ENCODE results near the gene MSRB2. TPM values are rescaled to one million over a fixed set of nuclear protein-coding genes. Genes with fewer than 3 reads are reported as not detected.

The MSRB2 gene
- total RNA-seq, 2 experiments from 2014 or later = 7.8 to 9.7 TPM

DNA sequence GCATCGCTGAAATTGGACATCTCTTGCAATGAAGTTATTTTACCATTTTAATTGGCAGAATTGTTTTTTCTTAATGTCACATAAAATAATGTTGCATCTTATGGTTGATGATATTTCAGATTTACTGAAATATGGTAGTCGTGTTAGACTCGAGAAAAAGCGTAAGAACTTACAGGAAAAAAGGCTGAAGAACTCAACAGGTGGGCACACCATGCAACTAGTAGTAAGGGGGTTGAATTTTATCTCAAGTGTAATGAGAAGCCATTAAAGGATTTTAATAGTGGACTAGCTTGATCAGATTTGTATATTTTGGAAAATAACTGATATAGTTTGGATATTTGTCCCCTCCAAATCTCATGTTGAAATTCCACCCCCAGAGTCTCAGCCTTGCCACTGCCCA, 41.1 kb downstream of the MSRB2 start:
- no peak overlapping the region for H3K27ac Mint-ChIP-seq
- H3K4me3 Mint-ChIP-seq = no peak overlapping the region
- peaks cover 16% of the 10 kb centered on the region for H3K27me3 Mint-ChIP-seq (ENCODE audit: low read depth)
- ATAC-seq (no peak), DNase-seq (no peak)
- ChIA-PET POLR2A (no interaction called here), CTCF (interaction anchor here (1.3 kb wide), 1 partner anchor 22 kb away, joined by 3 read pairs; no protein-coding TSS in a partner anchor)
- no peaks in the 10 kb centered on the region for H3K36me3 Mint-ChIP-seq (ENCODE audit: low read depth)
- H3K9me3 Mint-ChIP-seq (ENCODE audit: insufficient read depth) = no peaks in the 10 kb centered on the region
- H3K4me1 Mint-ChIP-seq (ENCODE audit: low read depth) = no peaks in the 10 kb centered on the region

DNA sequence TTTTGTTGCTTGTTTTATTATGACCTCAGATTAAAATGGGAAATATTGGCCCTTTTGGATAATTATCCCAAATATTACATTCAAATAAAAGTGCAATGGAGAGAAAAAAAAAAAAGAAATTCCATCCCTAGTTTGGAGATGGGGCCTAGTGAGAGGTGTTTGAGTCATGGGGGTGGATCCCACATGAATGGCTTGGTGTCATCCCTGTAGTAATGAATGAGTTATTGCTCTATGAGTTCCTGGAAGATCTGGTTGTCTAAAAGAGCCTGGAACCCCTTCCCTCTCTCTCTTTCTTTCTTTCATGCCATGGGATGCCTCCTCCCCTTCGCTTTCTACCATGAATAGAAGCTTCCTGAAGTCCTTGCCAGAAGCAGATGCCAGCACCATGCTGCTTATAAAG, 44.3 kb downstream of the MSRB2 start:
- H3K36me3 Mint-ChIP-seq (ENCODE audit: low read depth) = no peaks in the 10 kb centered on the region
- POLR2A ChIA-PET = no interaction called here
- CTCF ChIA-PET = no interaction called here
- no peak overlapping the region for H3K4me3 Mint-ChIP-seq
- no peaks in the 10 kb centered on the region for H3K9me3 Mint-ChIP-seq (ENCODE audit: insufficient read depth)
- no peaks in the 10 kb centered on the region for H3K4me1 Mint-ChIP-seq (ENCODE audit: low read depth)
- H3K27me3 Mint-ChIP-seq (ENCODE audit: low read depth) = peaks cover 20% of the 10 kb centered on the region
- no peak overlapping the region for H3K27ac Mint-ChIP-seq
- no peak for ATAC-seq
- DNase-seq = no peak

DNA sequence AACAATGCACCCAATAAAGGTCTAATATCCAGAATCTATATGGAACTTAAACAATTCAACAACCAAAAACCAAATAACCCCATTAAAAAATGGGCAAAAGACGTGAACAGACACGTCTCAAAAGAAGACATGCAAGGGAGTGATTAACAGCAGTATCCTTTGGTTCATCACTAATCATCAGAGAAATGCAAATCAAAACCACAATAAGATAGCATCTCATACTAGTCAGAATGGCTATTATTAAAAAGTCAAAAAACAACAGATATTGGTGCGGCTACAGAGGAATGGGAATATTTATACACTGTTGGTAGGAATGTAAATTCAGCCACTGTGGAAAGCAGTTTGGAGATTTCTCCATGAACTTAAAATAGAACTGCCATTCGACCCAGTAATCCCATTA, 46.6 kb downstream of the MSRB2 start:
- Mint-ChIP-seq H3K27me3 (ENCODE audit: low read depth) (peaks cover 23% of the 10 kb centered on the region), H3K27ac (no peak overlapping the region), H3K4me1 (ENCODE audit: low read depth) (no peaks in the 10 kb centered on the region), H3K9me3 (ENCODE audit: insufficient read depth) (no peaks in the 10 kb centered on the region), H3K4me3 (no peak overlapping the region), H3K36me3 (ENCODE audit: low read depth) (no peaks in the 10 kb centered on the region)
- ChIA-PET POLR2A (no interaction called here), CTCF (no interaction called here)
- ATAC-seq = no peak
- DNase-seq = no peak

DNA sequence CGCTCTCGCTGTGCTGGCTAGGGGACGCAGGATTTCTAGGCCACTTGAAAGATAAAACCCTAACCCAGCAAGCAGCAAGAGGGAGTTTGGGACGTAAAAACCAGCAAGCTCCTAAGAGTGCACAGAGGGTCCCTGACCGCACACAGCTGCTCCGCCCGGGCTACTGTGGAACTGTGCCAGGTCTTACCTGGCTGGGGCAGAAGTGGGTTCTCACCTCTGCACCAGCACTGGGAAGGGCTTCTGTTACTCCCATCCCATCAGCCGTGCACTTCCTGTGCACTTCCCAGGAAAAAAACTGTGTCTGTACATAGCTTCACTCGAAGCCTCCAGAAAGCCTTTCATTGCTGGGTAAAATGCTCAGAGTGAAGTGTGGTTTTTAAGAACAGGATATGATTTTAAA, 50.9 kb downstream of the MSRB2 start:
- no peaks in the 10 kb centered on the region for H3K4me1 Mint-ChIP-seq (ENCODE audit: low read depth)
- no peaks in the 10 kb centered on the region for H3K36me3 Mint-ChIP-seq (ENCODE audit: low read depth)
- ATAC-seq (no peak), DNase-seq (no peak)
- H3K27me3 Mint-ChIP-seq (ENCODE audit: low read depth) = peaks cover 9% of the 10 kb centered on the region
- ChIA-PET CTCF (interaction anchor here (2.0 kb wide), 1 partner anchor 12 kb away, joined by 5 read pairs; no protein-coding TSS in a partner anchor), POLR2A (no interaction called here)
- no peak overlapping the region for H3K27ac Mint-ChIP-seq
- no peaks in the 10 kb centered on the region for H3K9me3 Mint-ChIP-seq (ENCODE audit: insufficient read depth)
- H3K4me3 Mint-ChIP-seq = no peak overlapping the region

DNA sequence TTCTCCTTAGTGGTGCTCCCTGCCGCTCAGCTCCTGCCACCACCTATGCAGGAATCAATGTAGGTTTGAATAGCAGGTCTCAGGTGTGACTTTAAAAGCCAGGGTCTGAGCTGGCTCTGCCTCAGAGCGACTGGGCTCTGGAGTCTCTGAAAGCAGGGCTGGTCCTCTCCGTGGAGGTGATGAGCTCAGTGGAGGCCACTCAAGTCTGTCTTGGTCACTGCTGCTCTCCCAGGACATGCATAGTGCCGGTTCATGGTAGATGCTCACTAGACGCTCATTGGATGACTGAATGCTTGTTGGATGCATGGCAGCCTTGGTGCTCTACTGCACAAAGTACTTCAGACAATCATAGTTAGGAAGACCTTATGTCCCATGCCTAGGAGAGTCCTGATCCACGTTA, 51.7 kb downstream of the MSRB2 start:
- Mint-ChIP-seq H3K4me3 (no peak overlapping the region), H3K27me3 (ENCODE audit: low read depth) (peaks cover 5% of the 10 kb centered on the region), H3K27ac (no peak overlapping the region), H3K9me3 (ENCODE audit: insufficient read depth) (no peaks in the 10 kb centered on the region), H3K4me1 (ENCODE audit: low read depth) (no peaks in the 10 kb centered on the region), H3K36me3 (ENCODE audit: low read depth) (no peaks in the 10 kb centered on the region)
- POLR2A ChIA-PET = no interaction called here
- CTCF ChIA-PET = interaction anchor here (2.0 kb wide), 1 partner anchor 11 kb away, joined by 5 read pairs; no protein-coding TSS in a partner anchor
- DNase-seq = no peak
- ATAC-seq = no peak

DNA sequence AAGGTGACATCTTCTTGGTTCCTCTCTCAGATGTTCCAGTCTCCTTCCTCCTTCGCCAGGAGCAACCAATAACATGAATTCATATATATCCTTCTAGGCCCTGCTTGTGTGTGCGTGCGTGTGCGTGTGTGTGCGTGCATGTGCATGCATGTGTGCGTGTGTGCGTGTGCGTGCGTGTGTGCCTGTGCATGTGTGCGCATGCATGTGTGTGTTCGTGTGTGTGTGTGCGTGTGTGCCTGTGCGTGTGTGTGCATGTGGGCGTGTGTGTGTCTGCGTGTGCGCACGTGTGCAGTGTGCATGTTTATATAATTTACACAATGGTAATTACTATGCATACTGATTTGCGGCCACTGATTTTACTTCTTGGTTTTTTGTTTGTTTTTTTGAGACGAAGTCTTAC, 52.8 kb downstream of the MSRB2 start:
- ATAC-seq (no peak), DNase-seq (no peak)
- Mint-ChIP-seq H3K9me3 (ENCODE audit: insufficient read depth) (no peaks in the 10 kb centered on the region), H3K36me3 (ENCODE audit: low read depth) (no peaks in the 10 kb centered on the region), H3K4me1 (ENCODE audit: low read depth) (no peaks in the 10 kb centered on the region), H3K27me3 (ENCODE audit: low read depth) (peaks cover 3% of the 10 kb centered on the region), H3K4me3 (no peak overlapping the region), H3K27ac (no peak overlapping the region)
- POLR2A ChIA-PET = no interaction called here
- CTCF ChIA-PET = no interaction called here

DNA sequence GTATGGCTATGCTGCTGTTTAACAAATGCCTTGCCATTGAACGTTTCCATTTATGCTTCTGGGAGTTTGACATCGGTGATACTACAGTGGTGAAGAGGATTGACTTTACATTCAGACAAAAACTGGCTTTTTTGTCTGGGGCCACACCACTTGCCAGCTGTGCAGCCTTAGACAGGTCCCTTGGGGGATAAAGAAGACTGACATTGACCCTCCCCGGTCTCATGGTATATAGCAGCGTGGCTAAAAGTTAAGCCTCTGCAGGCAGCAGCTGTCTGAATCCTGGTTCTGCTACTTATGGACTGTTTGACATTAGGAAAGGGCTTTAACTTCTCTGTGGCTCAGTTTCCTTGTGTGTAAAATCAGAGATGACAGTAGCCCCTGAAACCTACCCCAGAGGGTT, 54.7 kb downstream of the MSRB2 start:
- H3K4me1 Mint-ChIP-seq (ENCODE audit: low read depth) = no peaks in the 10 kb centered on the region
- ChIA-PET CTCF (no interaction called here), POLR2A (no interaction called here)
- ATAC-seq = no peak
- no peak for DNase-seq
- peaks cover 4% of the 10 kb centered on the region for H3K27me3 Mint-ChIP-seq (ENCODE audit: low read depth)
- H3K27ac Mint-ChIP-seq = no peak overlapping the region
- no peaks in the 10 kb centered on the region for H3K36me3 Mint-ChIP-seq (ENCODE audit: low read depth)
- H3K4me3 Mint-ChIP-seq = no peak overlapping the region
- H3K9me3 Mint-ChIP-seq (ENCODE audit: insufficient read depth) = no peaks in the 10 kb centered on the region

DNA sequence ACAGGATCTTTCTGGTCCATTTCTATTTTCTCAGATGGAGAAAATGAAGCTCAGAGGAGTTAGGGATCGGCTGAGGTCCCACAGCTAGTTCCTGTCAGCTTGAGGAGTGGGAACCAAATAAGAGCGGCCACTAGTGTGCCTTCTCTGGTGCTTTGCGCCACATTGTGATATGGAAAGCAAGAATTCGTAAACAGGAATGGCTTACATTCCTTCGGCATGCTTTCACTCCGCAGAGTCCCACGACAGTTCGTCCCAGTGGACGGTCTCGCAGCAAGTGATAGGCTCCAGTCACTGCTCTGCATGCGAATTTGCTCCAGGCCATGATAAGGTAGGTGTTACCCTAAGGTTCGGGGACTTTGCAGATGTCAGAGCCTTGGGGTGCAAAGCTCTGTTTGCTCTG, 55.2 kb downstream of the MSRB2 start:
- no peak for DNase-seq
- Mint-ChIP-seq H3K27me3 (ENCODE audit: low read depth) (peaks cover 6% of the 10 kb centered on the region), H3K27ac (no peak overlapping the region), H3K9me3 (ENCODE audit: insufficient read depth) (no peaks in the 10 kb centered on the region), H3K4me1 (ENCODE audit: low read depth) (no peaks in the 10 kb centered on the region), H3K36me3 (ENCODE audit: low read depth) (no peaks in the 10 kb centered on the region), H3K4me3 (no peak overlapping the region)
- no peak for ATAC-seq
- ChIA-PET POLR2A (no interaction called here), CTCF (no interaction called here)

DNA sequence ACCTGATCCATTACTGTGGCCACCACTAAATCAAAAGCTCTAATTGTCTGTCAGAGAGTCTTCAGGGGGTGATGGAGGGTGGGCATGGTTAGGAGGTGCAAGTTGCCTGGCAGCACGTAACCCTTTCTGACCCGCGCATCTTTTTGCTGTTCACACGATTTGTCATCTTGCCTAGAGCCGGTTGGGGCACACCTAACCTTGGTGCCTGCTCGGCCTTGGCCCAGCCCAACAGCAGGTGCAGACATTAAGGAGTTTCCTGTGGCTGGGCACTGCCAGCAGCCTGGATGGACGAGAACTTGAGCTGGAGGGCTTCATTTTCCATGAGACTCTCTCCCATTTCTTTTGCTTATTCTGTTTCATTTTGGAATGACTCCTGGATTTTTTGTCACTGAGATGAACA, 55.7 kb downstream of the MSRB2 start:
- CTCF ChIA-PET = no interaction called here
- no peaks in the 10 kb centered on the region for H3K36me3 Mint-ChIP-seq (ENCODE audit: low read depth)
- no peak overlapping the region for H3K4me3 Mint-ChIP-seq
- ATAC-seq (no peak), DNase-seq (no peak)
- H3K27ac Mint-ChIP-seq = no peak overlapping the region
- H3K9me3 Mint-ChIP-seq (ENCODE audit: insufficient read depth) = no peaks in the 10 kb centered on the region
- POLR2A ChIA-PET = no interaction called here
- H3K4me1 Mint-ChIP-seq (ENCODE audit: low read depth) = no peaks in the 10 kb centered on the region
- H3K27me3 Mint-ChIP-seq (ENCODE audit: low read depth) = peaks cover 6% of the 10 kb centered on the region

DNA sequence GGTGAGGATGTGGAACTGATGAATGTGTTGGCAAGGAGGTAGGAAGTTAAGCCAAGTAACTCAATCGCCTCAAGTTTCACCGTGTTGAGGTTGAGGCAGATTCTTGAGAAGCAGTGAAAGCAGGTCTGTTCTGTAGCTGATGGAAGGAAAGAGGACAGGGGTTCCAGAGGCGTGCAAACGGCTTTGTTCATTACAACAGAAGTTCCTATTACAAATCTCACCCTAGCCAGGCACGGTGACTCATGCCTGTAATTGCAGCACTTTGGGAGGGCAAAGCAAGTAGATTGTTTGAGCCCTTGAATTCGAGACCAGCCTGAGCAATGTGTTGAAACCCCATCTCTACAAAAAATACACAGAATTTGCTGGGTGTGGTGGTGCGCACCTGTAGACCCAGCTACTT, 59.8 kb downstream of the MSRB2 start:
- Mint-ChIP-seq H3K4me3 (no peak overlapping the region), H3K27ac (no peak overlapping the region), H3K4me1 (ENCODE audit: low read depth) (peaks cover 9% of the 10 kb centered on the region), H3K36me3 (ENCODE audit: low read depth) (no peaks in the 10 kb centered on the region), H3K9me3 (ENCODE audit: insufficient read depth) (no peaks in the 10 kb centered on the region), H3K27me3 (ENCODE audit: low read depth) (peaks cover 3% of the 10 kb centered on the region)
- ATAC-seq (no peak), DNase-seq (no peak)
- CTCF ChIA-PET = interaction anchor here (0.6 to 4.0 kb wide), 2 partner anchors 32 to 138 kb away, joined by 4 to 71 read pairs; no protein-coding TSS in a partner anchor
- POLR2A ChIA-PET = no interaction called here

DNA sequence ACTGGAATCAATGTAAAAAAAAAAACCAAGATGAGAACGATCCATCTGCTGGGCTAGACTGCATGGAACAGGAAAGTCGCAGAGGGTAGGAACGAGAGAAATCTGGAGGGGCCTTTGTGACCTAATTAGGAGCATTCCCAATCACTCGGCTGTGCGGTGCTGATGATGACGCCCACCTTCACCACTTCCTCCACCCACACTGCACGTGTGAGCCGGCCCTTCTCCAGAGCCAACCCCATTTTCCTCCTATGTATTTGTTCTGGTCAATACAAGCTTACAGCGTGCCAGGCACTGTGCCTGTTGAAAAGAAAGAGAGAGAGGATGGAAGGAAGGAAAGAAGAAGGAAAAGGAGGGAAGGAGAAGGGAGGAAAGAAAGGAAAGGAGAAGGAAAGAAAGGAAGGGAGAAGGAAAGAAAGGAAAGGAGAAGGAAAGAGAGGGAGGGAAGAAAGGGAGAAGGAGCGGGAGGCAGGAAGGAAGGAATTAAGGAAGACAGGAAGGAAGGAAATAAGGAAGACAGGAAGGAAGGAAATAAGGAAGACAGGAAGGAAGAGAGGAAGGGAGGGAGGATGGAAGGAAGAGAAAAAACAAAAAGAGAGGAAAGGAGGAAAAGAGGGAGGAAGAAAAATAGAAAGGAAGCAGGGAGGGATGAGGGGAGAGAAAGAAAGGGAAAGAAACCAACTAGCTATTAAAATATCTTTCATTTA, 61.2 kb downstream of the MSRB2 start:
- no peaks in the 10 kb centered on the region for H3K36me3 Mint-ChIP-seq (ENCODE audit: low read depth)
- no peaks in the 10 kb centered on the region for H3K9me3 Mint-ChIP-seq (ENCODE audit: insufficient read depth)
- POLR2A ChIA-PET = no interaction called here
- H3K27me3 Mint-ChIP-seq (ENCODE audit: low read depth) = peaks cover 6% of the 10 kb centered on the region
- ATAC-seq (no peak), DNase-seq (no peak)
- H3K27ac Mint-ChIP-seq = no peak overlapping the region
- no peak overlapping the region for H3K4me3 Mint-ChIP-seq
- peaks cover 9% of the 10 kb centered on the region for H3K4me1 Mint-ChIP-seq (ENCODE audit: low read depth)
- CTCF ChIA-PET = interaction anchor here (2.3 to 4.0 kb wide), 3 partner anchors 22 to 158 kb away, joined by 9 to 71 read pairs (median 16); no protein-coding TSS in a partner anchor

DNA sequence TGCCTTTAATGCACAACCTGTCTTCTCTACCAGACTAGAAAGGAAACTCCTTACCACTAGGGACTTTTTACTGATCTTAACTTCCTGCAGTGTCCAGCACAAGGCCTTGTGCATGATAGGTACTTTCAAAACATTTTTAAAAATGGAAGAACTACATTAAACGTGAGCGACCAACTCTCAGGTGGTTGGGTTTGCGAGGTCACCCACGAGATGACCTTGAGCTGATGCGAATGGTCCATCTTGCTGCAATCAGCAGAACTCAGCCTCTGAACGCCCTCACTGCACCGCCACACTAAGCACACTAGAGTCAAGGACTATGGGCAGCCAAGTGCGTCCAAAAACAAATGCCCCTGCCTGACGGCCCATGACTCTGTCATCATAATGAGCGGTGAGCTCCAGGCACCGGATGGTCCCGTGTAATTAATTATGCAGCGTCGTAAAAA, 61.9 kb downstream of the MSRB2 start:
- Mint-ChIP-seq H3K27ac (no peak overlapping the region), H3K36me3 (ENCODE audit: low read depth) (no peaks in the 10 kb centered on the region), H3K4me1 (ENCODE audit: low read depth) (peaks cover 9% of the 10 kb centered on the region), H3K9me3 (ENCODE audit: insufficient read depth) (no peaks in the 10 kb centered on the region), H3K27me3 (ENCODE audit: low read depth) (peaks cover 9% of the 10 kb centered on the region), H3K4me3 (no peak overlapping the region)
- no peak for ATAC-seq
- CTCF ChIA-PET = interaction anchor here (0.9 to 4.0 kb wide), 16 partner anchors 10 to 1036 kb away, joined by 3 to 71 read pairs (median 5); no protein-coding TSS in a partner anchor
- POLR2A ChIA-PET = no interaction called here
- DNase-seq = no peak
